HG03575 (cell line): ENCODE results near the gene DGKI.

Experiments used
- ATAC-seq: cut with Tn5 transposase; IDR thresholded peaks from one replicate; pipeline ENCODE4 v1.9.1; 2021; ENCODE audit not compliant: unreplicated experiment, insufficient number of reproducible peaks, low FRiP score; ENCODE audit errors: extremely low read depth

Gene DGKI

DNA sequence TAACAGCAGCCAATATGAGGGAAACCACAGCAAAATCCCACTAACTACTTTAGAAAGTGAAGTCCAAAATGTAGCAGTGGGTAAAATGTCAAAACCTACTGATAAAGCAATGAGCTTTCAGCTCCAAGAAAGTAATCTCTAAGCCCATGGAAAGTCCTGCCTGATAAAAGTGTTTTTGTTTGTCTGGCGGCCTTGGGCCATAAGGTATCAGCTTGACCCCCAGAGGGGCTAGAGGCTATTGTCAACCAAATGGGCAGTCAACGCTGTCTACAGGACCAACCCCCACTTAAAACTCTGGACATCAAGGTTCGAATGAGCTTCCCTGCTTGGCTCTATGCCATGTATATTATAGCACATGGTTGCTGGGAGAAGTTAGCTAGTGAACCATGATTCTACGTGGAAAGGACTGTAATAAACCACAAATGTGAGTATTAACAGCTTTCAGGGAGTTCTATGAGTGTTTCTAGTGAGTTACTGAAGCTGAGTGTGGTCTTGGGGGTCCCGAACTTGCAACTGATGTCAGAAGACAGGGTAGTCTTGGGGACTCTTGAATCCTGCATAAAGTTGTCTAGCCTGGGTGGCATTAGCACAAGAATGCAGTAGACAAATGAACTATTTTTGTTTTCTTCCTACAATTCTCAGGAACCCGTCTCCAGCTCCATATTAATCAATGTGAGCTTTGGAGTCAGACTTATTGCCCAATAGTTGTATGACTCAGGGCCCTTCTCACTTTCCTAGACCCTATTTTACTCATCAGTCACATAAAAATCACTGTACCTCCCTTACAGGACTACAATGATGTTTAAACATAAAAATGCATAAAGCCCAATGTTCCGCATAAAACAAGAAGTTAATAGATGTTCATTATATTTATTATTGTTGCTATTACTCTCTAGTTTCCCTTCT is 164.9 kb downstream of the DGKI start:
- no peak for ATAC-seq

- no peak for ATAC-seq
Measured at GRCh38 chr7:137674551-137675409, 172.0 kb downstream of the DGKI start.

DNA sequence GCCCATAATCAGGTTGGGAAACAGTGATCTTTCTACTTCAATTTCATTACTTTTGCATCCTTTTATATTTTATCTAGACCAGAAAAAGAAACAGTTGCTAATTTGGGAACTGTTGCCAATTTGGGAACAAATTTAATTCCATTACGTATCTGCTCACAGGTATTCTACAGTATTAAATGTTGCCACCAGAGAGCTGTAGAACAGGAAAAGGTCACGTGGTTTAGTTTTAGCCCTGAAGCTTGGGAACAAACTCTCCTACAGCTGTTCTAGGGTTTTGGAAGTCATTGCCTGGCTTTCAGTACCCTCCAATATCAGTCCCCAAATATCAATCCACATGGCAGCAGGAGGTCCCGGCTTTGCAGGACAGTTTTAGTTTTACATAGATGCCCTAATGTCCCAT is 172.7 kb downstream of the DGKI start:
- no peak for ATAC-seq

- ATAC-seq: no peak
Measured at GRCh38 chr7:137671920-137672319, 174.9 kb downstream of the DGKI start.

DNA sequence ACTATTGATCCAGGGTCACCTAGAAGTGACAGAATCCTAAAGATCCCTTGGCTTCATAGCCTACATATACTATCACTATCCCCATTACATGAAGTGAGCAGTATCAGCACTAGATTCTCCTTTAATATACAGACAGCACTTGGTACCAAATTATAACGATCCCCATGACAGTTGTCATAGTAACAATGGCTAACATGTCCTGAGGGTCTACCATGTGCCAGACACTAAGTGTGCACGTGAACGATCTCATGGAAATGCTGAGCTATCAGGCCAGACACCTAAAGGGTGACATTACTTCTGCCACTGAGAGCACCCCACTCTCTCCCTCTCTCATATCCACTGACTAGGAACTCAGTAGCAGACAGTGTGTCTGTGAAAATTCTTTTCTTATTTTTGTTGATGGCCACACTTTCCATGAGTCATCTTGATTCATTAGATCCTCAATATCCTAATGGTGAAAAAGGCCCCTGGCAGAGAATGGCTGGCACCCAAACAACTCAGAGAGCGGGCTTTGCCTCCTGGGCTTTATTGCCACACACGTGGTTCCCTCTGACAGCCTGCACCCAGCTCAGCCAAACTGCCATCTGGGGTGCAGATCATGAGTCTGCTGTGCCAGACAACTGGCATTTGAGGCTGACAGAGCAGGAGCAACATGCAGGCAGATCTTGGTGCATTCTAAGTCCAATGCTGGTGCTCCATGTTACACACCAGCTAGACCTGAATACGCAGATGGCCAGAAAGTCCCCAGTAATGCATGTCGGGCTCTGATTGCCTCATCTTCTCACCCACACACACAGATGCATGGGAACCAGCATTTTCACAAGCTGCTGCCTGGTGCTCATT is 176.3 kb downstream of the DGKI start:
- ATAC-seq: no peak

- no peak for ATAC-seq
Measured at GRCh38 chr7:137669706-137670105, 177.1 kb downstream of the DGKI start.

DNA sequence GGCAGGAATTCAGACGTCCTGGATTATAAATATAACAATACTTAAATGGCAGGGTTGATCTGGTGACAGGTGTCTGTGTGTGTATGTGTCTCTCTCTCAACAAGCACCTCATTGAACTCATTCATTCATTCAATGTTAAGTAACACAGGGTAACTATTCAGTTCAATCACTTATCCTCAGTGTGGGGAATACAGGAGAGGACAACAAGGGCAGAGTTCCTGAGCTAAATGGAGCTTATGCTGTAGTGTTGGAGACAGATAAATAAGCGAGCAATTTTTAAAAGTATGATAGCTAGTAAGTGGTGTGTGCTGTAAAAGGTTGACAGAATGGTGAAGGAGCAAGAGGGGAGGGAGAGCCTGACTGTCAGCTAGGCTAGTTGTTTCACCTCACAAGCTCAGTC is 178.4 kb downstream of the DGKI start:
- no peak for ATAC-seq

GRCh38 chr7:137667633-137668387 is 179.0 kb downstream of the DGKI start:
- ATAC-seq: no peak

DNA sequence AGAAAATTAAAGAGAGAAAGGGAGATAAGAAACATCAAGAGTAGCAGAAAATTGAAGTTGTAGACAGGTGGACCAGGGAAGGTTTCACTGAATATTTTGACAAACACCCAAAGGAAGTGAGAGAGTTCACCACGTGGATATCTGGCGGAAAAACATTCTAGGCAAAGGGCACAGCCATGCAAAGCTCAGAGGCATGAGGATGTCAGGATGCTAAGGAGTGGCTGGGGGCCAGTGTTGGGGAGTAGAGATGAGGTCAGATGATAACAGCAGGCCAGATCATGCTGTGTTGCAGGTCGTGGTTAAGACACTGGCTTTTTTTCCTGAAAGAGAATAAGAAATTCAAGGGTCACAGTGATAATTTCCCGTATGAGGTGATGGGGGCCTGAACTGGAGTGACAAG is 181.9 kb downstream of the DGKI start:
- ATAC-seq: no peak

DNA sequence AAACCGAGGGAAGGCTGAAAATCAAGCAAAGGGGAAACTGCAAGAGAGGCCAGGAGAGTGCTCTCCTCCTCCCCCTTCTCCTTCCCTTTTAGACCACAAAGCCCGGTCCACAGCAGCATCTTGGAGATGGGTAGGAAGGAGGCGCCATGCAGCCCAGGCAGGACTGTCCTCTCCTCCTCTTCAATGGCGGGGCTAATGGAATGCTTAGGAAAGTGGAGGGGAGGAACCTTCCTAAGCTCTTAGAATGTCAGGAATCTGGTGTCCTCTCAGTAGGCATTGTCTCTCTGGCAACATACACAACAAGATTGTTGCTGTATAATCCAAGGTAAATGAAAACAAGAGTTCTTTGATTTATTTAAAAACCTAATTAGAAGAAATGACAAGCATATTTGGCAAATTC is 185.1 kb downstream of the DGKI start:
- no peak for ATAC-seq

DNA sequence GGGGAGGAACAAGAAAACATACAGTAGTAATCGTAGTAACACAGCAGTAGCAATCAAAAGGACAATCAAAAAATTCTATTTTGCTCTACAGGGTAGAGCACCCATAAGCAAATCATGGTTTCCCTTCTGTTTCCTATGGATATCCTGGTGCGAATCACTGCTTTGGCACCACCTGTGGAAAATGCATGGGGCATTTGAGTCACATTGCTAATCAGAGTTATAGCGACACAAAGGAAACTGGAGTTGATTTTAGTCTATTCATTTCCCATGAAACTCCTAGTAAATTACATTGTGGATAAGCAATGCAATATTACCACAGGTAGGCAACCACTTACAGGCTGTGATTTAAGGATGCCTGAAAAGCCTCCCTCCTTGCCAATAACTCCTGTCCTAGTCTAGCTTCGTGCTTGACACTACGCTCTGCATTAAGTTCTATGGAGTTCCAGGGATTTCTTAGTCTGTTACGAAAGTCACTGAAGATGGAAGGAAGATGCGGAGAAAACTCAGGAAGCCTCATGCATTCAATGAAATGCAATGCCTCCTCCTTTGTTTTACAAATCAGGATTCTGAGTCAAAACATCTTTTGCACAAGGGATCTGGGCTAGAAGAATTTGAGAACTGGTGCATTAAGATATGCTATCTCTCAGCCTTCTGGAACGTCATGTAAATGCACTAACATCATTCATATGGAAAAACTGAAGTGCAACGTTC is 188.4 kb downstream of the DGKI start:
- ATAC-seq: no peak

GRCh38 chr7:137657476-137658189 is 189.1 kb downstream of the DGKI start:
- ATAC-seq: no peak

DNA sequence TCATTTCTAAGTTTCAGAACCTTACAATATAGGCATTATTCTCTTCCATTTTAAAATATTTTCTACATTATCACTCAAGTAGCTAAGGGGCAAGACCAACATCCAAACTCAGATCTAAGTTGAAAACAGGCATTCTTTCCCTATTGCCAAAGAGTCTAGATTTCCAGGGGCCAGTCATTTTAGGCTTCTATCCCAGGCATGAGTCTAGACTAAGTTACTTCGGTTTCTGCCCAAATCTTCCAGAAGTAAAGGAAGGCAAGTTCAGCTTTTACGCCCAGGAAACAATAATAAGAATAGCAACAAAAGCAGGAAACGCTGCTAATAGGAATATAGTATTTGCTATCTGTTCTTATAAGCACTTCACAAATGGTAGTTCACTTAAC is 189.9 kb downstream of the DGKI start:
- ATAC-seq: no peak

- ATAC-seq: no peak
Measured at GRCh38 chr7:137656227-137656849, 190.4 kb downstream of the DGKI start.

DNA sequence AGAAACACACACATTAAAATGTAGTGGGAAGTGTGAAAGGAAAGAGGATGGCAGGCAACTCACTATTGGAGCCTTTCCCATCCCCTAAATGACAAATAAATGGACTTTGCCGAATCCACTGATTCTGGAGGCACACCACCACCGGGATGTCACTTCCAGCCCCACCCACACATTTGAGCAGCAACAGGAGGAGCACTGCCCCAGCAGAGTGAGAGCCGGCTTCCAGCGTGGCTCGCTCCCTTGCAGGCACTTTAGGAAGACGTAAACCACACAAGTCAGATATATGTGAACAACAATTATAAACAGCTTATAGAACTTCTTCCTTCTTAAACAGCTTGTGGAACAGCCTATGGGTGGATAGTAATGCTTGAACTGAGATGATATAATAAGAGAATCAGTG is 191.0 kb downstream of the DGKI start:
- ATAC-seq: no peak

- no peak for ATAC-seq
Measured at GRCh38 chr7:137652721-137653120, 194.1 kb downstream of the DGKI start.

DNA sequence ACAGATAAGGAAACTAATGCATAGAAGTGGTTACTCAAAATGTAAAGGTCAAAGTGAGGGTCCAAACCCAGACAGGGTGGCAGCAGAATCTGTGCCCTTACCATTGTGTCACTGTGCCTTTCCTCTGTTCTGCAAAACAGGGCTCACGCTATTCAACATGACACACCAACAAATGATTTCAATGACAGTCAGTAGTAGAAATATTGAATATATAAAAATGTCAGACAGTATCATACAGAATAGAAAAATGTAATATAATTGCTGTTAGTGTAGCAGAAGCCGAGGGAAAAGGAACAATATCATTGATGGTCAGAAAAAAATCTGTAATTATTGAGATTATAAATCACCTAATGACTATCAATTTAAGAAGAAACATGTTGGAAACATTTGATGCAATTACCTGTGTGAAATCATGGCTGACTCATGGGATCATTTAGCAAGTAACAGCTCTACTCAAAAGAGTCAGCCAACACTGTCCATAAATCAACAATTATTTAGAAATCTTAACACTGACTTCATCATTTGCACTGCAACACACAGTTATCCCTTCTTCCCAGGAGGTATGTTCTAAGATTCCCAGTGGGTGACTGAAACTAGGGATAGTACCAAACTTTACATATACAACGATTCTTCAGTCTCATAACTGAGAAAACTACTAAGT is 198.7 kb downstream of the DGKI start:
- no peak for ATAC-seq
